Cerebellar cortex (tissue), 1 donor: ENCODE results near the gene ORAI3.
A peak's percentile ranks its signal among the peaks of the same experiment; 100 is the strongest.

Experiments used
- DNase-seq: peaks from one replicate; pipeline ENCODE4 v3.0.0-alpha.2; 2015; ENCODE audit warnings: low spot score

Gene ORAI3

DNA sequence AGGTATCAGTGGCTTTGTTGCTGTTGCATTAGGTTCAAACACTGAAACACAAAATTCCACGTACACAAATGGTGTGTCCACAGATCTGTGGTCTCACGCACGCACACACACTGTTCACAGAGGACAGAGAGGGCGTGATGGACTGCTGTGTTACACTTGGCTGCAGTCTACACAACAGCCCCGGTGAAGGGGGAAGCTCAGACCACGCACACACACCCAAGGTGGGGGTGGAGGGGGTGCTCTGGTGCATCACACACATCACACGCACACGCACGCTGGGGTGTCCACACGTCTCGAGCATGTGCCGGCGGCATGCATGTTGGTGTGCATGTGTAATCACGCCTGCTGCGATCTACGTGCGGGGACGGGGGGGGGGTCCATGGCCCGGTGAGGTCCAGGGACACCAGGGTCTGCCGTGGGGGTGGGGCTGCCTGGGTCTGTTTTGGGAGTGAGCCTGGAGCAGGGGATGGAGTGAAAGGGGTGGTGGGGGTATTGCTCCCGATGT lies 43.5 kb downstream of the ORAI3 start:
- DNase-seq = no peak

GRCh38 chr16:30992931-30993816 lies 44.3 kb downstream of the ORAI3 start:
- no peak for DNase-seq

- DNase-seq = no peak
These were observed 47.1 kb downstream of the ORAI3 start for GRCh38 chr16:30995927-30996323.

DNA sequence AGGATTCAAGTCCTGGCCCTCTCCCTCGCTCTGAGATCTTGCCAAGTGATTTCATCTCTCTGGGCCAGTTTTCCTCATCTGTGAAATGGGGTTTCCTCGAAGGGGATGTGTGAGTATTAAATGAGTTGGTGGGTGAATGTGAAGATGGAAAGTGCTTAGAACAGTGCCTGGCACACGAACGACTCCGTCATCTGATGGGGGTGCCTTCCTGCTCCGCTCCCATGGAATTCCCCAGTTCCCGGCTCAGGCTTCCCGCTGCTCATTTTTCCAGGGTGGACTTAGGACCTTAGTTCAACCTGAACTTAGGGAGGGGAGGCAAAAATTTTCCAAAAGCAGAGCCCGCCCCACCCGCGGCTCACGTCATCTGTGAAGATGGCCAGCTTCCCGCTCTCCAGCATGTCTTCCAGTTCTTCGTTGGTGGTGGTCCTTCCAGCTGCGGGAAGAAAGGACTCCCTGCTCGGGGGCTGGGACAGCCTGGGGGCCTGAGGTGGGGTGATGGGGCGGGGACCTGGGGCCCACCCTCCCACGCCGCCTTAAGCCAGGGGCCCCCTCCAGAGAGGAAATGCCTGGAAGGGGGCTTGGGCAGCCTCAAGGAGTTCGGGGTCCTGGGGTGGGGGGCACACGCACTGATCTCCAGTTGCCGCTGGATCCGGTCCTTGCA lies 47.6 kb downstream of the ORAI3 start:
- no peak for DNase-seq

DNA sequence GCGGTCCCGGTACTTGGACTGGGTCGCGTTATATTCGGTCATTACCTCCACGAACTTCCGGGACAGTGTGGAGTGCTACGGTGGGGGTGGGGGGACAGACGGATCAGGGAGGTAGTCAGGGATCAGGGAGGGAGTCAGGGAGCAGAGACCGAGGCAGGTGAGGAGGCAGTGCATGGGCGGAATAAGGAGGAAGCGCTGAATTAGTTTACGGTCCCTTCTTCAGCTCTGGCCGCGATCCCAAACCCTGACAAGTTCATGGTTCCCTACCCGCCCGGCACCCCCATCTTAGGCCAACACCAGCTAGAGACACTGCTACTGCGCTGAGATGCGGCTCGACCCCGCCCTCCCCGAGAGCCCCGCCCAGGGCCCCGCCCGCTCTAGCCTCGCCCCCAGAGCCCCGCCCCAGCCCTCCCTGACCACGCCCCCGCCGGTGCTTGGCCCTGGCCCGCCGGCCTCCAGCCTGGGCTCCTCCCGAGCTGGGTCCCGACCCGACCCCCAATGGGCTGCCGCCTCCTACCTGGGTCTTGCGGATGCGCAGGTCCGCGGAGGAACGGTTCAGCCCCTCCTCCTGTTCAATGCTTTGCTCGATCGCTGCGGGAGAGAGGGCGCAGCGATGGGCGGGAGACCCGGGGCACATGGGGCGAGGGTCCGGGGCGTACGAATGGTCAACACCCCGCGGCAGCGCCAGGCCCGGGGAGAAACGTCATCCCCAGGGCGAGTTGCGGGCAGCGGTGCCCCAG lies 48.3 kb downstream of the ORAI3 start:
- peak; percentile 63 for DNase-seq

GRCh38 chr16:30997725-30998711 lies 49.1 kb downstream of the ORAI3 start:
- DNase-seq = peak; percentile 41

GRCh38 chr16:30998852-30999761 lies 50.2 kb downstream of the ORAI3 start:
- peak; percentile 82 for DNase-seq

GRCh38 chr16:31000671-31001382 lies 52.0 kb downstream of the ORAI3 start:
- DNase-seq = no peak

DNA sequence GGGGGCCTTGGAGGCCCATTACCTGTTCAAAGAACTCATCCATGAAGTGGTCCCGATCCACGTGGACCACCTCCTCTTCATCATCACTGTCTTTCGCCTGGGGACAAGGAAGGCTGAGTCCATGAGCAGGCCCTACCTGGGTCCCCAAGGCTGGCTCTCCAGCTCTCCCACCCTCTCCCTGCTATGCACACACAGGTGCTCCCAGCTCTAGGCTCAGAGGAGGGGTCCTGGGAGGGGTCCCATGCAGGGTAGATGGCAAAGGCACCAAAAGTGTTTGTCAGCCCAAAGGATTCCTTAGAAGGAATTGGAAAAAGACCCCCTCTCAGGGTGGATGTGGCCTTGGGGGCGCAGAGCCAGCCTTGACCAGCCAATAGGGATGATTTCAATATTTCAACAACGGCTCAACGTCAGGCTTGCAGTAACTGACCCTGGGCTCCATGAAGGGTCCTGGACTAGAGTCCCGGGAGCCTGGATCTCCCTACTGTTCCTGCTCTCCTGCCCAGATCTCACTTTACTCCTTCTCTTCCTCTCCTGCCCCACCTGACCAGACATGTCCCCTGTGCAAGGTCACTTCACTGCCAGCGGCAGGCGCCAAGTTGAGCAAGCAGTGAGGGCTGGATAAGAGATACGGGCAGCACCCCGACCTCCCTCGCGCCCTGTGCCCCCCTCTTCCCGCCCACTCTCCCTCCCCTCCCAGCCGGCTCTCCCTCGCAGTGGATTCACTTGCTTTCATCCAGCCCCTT lies 52.8 kb downstream of the ORAI3 start:
- DNase-seq = no peak

GRCh38 chr16:31002250-31002700 lies 53.4 kb downstream of the ORAI3 start:
- DNase-seq = no peak

GRCh38 chr16:31002862-31003341 lies 54.0 kb downstream of the ORAI3 start:
- DNase-seq = no peak

- DNase-seq = no peak
These were observed 54.9 kb downstream of the ORAI3 start for GRCh38 chr16:31003744-31004143.
